Posterior vena cava (tissue), 2 donors: ENCODE measurements around the gene KRT35. TPM values are rescaled to one million over a fixed set of nuclear protein-coding genes. Genes with fewer than 3 reads are reported as not detected.

Experiments used
- DNase-seq: peaks from one replicate; pipeline ENCODE4 v3.0.0-alpha.2; 2020; ENCODE audit warnings: low spot score
- intact Hi-C, 2 donors: fragments of 100-400 bp; cut with DNase I; formaldehyde crosslinking; loops; one replicate each; pipeline versions ENCODE4 v1.14.1 to v1.14.2; 2022 to 2023
- total RNA-seq, 2 donors: library from RNA; stranded (reverse); fragmentation: NEBNext Ultra II Directional; extraction: Animal tissue kit (Norgen Biotek cat#: 25700); gene quantifications; one replicate each; pipeline ENCODE4 v1.2.1, GENCODE V29; 2021
- donor health status: DM: yes; HTN: yes; CAD: no.
- donor health status: DM: yes; HTN: yes; CAD: no.

KRT35 gene
- total RNA-seq, 2 donors from 2014 or later: not detected

- intact Hi-C loops: no loop called here
- DNase-seq: no peak
Measured at GRCh38 chr17:41513168-41513547, 32.2 kb upstream of the KRT35 start.

- DNase-seq: no peak
- intact Hi-C loops: no loop called here
Measured at GRCh38 chr17:41512546-41513167, 31.7 kb upstream of the KRT35 start.

DNA sequence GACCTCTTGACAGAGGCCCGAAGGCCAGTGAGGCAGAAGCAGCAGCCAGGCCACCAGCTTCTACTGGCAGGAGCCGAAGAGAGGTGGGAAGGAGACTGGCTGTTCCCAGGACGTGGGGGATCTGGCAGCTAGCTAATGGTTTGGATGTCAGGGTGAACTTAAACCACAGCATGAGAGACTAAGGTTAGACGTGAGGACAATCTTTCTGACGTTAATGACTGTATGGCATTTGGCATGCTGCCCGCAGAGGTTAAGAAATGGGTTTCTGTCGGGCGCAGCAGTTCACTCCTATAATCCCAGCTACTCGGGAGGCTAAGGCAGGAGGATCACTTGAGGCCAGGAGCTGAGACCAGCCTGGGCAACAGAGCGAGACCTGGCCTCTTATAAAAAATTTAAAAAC, 30.8 kb upstream of the KRT35 start:
- DNase-seq: no peak
- intact Hi-C loops: no loop called here

DNA sequence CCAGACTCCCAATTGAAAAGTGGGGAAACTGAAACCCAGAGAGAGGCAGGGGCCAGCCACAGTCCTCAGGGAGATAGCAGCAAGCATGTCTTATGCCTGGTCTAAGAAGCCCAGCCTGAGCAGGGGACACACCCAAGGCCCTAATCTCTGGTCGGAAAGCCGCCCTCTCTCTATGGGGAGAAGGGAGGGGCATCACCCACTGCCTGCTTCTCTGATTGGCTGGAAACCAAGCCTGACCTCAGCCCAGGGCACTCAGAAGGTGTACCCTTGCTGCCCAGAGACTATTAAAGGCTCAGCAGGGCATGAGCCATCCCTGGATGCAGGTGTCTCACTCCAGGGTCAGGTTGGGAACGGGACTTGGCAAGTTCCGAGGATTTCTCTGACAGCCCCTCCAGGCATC, 30.2 kb upstream of the KRT35 start:
- DNase-seq: no peak
- intact Hi-C loops: no loop called here

- no peak for DNase-seq
- intact Hi-C loops: no loop called here
Measured at GRCh38 chr17:41510251-41511065, 29.5 kb upstream of the KRT35 start.

- intact Hi-C loops: no loop called here
- DNase-seq: no peak
Measured at GRCh38 chr17:41507315-41507880, 26.4 kb upstream of the KRT35 start.

GRCh38 chr17:41505809-41506767, 25.1 kb upstream of the KRT35 start:
- intact Hi-C loops: no loop called here
- no peak for DNase-seq

DNA sequence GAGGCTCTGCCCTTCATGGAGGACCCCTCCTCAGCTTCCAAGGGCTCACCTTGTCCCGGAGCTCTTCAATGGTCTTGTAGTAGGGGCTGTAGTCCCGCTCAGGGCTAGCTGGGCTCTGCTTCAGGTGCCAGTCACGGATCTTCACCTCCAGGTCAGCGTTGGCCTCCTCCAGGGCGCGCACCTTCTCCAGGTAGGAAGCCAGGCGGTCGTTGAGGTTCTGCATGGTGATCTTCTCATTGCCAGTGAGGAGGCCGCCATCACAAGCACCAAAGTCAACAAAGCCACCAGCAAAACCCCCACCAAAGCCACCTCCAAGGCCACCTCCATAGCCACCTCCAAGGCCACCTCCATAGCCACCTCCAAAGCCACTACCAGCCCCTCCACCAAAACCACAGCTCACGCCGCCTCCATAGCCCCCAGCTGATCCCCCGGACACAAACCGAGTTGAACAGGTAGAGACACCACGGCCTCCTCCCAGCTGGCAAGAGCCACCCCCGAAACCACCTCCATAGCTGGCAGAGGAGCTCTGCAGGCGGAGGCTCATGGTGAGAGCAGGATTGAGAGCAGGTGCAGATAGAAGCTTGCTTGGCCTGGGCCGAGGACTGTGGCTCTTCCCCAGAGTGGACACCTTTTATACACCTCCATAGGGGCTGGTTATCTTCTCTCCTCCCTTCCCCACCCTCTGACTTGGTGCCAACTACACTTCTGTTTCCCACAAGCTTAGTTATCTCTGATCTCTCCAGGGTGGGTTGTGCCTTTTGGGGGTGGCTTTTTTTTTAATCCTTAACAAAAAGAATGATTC, 24.3 kb upstream of the KRT35 start, which contains the start of gene KRT13:
Gene KRT13, minus strand, starts transcription at position 606 of the 802 bp plus-strand sequence. Its CDS starts 62 bp downstream, at position 544.
- no peak for DNase-seq
- intact Hi-C loops: no loop called here

GRCh38 chr17:41504246-41504977, 23.5 kb upstream of the KRT35 start:
- DNase-seq: no peak
- intact Hi-C loops: no loop called here

- intact Hi-C loops: no loop called here
- DNase-seq: no peak
Measured at GRCh38 chr17:41503202-41503601, 22.3 kb upstream of the KRT35 start.

- intact Hi-C loops: no loop called here
- no peak for DNase-seq
Measured at GRCh38 chr17:41500131-41500911, 19.4 kb upstream of the KRT35 start.

DNA sequence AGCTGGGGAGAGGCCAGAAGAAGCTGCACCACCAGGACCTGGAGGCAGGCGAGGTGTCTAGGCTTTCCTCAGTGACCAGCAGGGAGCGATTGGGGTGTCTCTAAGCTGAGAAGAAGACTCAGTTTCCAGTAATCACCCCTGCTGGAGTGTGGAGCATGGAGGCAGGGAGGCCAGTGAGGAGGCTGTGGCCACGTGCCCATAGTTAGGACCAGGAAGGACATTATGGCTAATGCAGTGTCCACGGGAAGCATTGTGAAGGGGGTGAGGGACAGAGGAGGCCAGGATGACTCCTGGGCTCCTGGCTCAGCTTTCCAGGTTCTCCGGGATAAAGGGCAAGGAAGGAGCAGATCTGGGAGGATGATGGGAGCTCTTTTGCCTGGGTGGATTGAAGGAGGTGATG, 18.8 kb upstream of the KRT35 start:
- intact Hi-C loops: no loop called here
- no peak for DNase-seq

GRCh38 chr17:41498276-41498675, 17.3 kb upstream of the KRT35 start:
- no peak for DNase-seq
- intact Hi-C loops: no loop called here

DNA sequence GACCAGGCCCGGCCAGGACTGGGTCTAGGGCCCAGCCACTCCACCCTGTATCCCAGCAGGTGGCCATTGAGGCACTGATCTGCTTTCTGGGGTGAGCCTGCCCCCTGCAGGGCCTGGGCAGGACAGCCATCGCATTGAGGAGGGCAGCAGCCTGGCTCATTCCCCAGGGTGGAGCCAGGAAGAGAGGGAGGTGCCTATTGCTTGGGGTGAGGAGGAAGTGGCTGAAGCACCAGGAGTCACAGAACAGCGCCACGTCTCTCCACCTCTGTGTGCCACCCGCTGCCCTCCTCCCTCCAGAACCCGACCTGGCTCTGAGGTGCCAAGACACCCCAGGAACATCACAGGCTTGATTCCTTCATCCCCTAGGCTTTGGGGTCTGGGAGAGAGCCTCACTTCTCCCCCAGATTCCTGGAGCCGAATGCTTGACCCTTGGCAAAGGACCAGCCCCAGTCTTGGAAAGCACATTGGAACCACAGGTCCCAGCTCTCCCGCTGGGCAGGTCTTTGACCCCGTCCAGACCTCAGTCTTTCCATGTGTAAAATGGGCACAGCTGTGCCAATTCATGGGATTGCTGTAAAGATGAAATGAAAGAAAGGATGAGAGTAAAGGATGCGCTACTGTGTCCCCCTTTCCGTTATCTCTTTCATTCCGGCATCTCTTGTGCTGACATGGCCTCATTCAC, 16.0 kb upstream of the KRT35 start:
- intact Hi-C loops: no loop called here
- DNase-seq: peak; percentile 92

GRCh38 chr17:41494524-41494923, 13.6 kb upstream of the KRT35 start:
- intact Hi-C loops: no loop called here
- DNase-seq: no peak

DNA sequence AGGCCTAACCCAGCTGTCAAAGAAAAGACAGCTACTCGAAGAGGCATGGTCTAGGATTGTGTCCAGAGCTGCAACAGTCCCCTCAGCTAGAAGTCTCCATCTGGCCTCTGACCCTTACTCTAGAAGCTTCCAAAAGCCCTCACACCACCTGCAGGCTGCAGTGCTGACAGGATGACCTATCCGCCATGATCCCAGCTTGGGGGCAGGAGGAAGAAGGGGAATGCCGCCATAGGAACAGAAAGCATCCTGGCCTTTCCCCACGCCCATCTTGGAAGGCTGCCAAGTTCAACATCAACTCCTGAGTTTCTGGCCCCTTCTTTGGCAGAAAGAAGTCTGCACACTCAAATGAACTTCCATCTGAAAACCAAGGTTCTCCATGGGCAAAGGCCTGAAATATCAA, 11.8 kb upstream of the KRT35 start:
- DNase-seq: peak; percentile 71
- intact Hi-C loops: no loop called here

DNA sequence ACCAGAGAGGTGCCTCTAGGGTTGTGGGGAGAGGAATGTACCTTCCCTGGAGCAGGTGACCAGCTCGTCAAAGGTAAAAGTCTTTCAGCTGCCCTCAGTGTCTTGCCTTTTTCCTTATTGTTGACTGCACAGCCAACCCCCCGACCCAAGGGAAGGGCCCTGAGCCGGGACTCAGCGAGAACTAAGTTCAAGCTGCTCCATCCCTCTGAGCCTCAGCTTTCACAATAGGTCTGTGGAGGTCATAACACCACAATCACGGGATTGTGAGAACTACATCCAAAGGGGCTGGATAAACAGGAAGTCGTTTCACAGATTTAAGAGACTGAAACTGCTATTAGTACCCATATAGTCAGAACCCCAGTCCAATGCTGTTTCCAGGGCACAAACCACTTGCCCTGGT, 11.4 kb upstream of the KRT35 start:
- intact Hi-C loops: no loop called here
- DNase-seq: peak; percentile 54
